ENCODE results near the gene FCGR3B.
"Not testable (repeated sequence)": the region's sequence is repeated elsewhere in the genome, so short reads cannot be mapped to it uniquely, and the experiment has no call there.

DNA sequence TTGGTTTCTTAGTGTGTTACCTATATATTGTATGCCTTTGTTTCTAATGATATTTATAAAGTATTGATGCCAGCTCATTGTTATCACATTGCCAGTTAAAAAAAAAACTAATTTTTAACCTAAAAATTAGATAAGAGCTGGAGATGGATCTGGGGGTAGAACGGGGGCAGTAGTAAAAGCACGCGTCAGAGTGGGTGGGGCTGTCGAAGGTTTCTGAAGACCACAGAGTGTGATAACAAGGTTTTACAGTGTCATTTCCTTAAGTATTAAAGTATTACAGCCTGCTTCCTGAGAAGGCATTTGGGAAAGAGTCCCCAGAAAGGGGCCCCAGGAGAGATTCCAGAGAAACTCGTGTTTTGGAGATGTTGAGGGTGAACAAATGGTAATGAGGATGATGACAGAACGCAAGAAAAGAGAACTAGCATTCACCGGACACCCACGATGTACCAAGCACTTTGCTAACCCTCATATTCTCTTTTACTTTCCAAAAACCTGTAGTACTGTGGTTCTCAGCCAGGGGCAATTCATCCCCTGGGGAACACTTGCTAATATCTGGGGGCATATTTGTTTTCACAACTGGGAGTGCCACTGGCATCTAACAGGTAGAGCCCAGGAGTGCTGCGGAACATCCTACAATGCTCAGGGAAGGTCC is 30.8 kb upstream of the FCGR3B start:
- TF ChIP-seq, protein P1, sequence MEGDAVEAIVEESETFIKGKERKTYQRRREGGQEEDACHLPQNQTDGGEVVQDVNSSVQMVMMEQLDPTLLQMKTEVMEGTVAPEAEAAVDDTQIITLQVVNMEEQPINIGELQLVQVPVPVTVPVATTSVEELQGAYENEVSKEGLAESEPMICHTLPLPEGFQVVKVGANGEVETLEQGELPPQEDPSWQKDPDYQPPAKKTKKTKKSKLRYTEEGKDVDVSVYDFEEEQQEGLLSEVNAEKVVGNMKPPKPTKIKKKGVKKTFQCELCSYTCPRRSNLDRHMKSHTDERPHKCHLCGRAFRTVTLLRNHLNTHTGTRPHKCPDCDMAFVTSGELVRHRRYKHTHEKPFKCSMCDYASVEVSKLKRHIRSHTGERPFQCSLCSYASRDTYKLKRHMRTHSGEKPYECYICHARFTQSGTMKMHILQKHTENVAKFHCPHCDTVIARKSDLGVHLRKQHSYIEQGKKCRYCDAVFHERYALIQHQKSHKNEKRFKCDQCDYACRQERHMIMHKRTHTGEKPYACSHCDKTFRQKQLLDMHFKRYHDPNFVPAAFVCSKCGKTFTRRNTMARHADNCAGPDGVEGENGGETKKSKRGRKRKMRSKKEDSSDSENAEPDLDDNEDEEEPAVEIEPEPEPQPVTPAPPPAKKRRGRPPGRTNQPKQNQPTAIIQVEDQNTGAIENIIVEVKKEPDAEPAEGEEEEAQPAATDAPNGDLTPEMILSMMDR (IDR thresholded peaks at IDR 0.05), result not testable (repeated sequence)
- not testable (repeated sequence) for TF ChIP-seq EZH2 (IDR thresholded peaks at IDR 0.05; ENCODE audit: borderline replicate concordance, insufficient read depth, low read depth, low read length, poor library complexity, severe bottlenecking)
